WTC11 (cell line): ENCODE results near the gene GALNT2. TPM values are rescaled to one million over a fixed set of nuclear protein-coding genes. Genes with fewer than 3 reads are reported as not detected.

Source experiments
- ATAC-seq: fragments of 200-7000 bp; cut with Tn5 transposase; 2 replicates; pipeline ENCODE4 v1.10.0; 2021; ENCODE audit warnings: mild to moderate bottlenecking, moderate library complexity
- CTCF ChIA-PET: fragments of 300-600 bp; sonication (Branson Sonifier 250); formaldehyde crosslinking; loops from one replicate; lab custom pipeline; 2021; ENCODE audit warnings: antibody characterized with exemption; lab: Charles Lee
- POLR2A ChIA-PET: fragments of 350-600 bp; sonication (Branson Sonifier 250); formaldehyde crosslinking; loops from one replicate; lab custom pipeline; 2021; ENCODE audit warnings: antibody characterized with exemption; lab: Charles Lee
- DNase-seq: peaks from one replicate; pipeline ENCODE4 v3.0.0; 2021; ENCODE audit warnings: low spot score
- H3K27ac Mint-ChIP-seq: 2 replicates; pipeline ENCODE4 v1.8.0; 2021; ENCODE audit warnings: mixed read lengths
- H3K27me3 Mint-ChIP-seq: 2 replicates; pipeline ENCODE4 v1.8.0; 2021; ENCODE audit warnings: low read depth, mild to moderate bottlenecking, moderate library complexity, mixed read lengths
- H3K36me3 Mint-ChIP-seq: 2 replicates; pipeline ENCODE4 v1.8.0; 2021; ENCODE audit warnings: mixed read lengths
- H3K4me1 Mint-ChIP-seq: 2 replicates; pipeline ENCODE4 v1.8.0; 2022; ENCODE audit warnings: mixed read lengths
- H3K4me3 Mint-ChIP-seq: 2 replicates; pipeline ENCODE4 v1.8.0; 2021; ENCODE audit warnings: mild to moderate bottlenecking, moderate library complexity, mixed read lengths
- H3K9me3 Mint-ChIP-seq: 2 replicates; pipeline ENCODE4 v1.8.0; 2021; ENCODE audit warnings: mixed read lengths
- AR ChIP-seq: fragments of 250-450 bp; sonication (Bioruptor Pico); IDR thresholded peaks from 2 replicates; pipeline ENCODE4 v1.9.0; 2021; ENCODE audit warnings: mild to moderate bottlenecking
- CBFB ChIP-seq: sonication (generic); formaldehyde crosslinking; IDR thresholded peaks from 2 replicates; pipeline ENCODE4 v1.8.1; 2022; ENCODE audit warnings: mild to moderate bottlenecking, low read depth, missing genetic modification reagents
- ESRRA ChIP-seq: sonication (generic); formaldehyde crosslinking; IDR thresholded peaks from 2 replicates; pipeline ENCODE4 v1.8.1; 2022; ENCODE audit warnings: mild to moderate bottlenecking, missing genetic modification reagents, borderline replicate concordance
- FOXP1 ChIP-seq: sonication (generic); formaldehyde crosslinking; IDR thresholded peaks from 2 replicates; pipeline ENCODE4 v1.8.0; 2022; ENCODE audit warnings: missing genetic modification reagents, mild to moderate bottlenecking, moderate library complexity, borderline replicate concordance
- HMGA2 ChIP-seq: fragments of 250-450 bp; sonication (Bioruptor Pico); IDR thresholded peaks from 2 replicates; pipeline ENCODE4 v1.4.0; 2021; ENCODE audit warnings: mild to moderate bottlenecking, moderate library complexity
- JUN ChIP-seq: sonication (generic); formaldehyde crosslinking; IDR thresholded peaks from 2 replicates; pipeline ENCODE4 v1.8.0; 2023; ENCODE audit warnings: mild to moderate bottlenecking, missing genetic modification reagents
- NR2C2 ChIP-seq: sonication (generic); formaldehyde crosslinking; IDR thresholded peaks from 2 replicates; pipeline ENCODE4 v1.8.0; 2022; ENCODE audit warnings: mild to moderate bottlenecking, missing genetic modification reagents
- PRRX2 ChIP-seq: fragments of 250-450 bp; sonication (Bioruptor Pico); IDR thresholded peaks from 2 replicates; pipeline ENCODE4 v1.8.0; 2021; ENCODE audit warnings: mild to moderate bottlenecking
- RORB ChIP-seq: fragments of 250-450 bp; sonication (Bioruptor Pico); IDR thresholded peaks from 2 replicates; pipeline ENCODE4 v1.9.0; 2021; ENCODE audit warnings: mild to moderate bottlenecking
- SMAD3 ChIP-seq: sonication (generic); formaldehyde crosslinking; IDR thresholded peaks from 2 replicates; pipeline ENCODE4 v1.8.0; 2022; ENCODE audit warnings: missing genetic modification reagents, mild to moderate bottlenecking, borderline replicate concordance
- TCF7 ChIP-seq: sonication (generic); formaldehyde crosslinking; IDR thresholded peaks from 2 replicates; pipeline ENCODE4 v1.8.0; 2022; ENCODE audit warnings: mild to moderate bottlenecking, low read depth, missing genetic modification reagents, moderate library complexity
- TEAD1 ChIP-seq: sonication (generic); formaldehyde crosslinking; IDR thresholded peaks from 2 replicates; pipeline ENCODE4 v1.8.0; 2022; ENCODE audit warnings: mild to moderate bottlenecking, missing genetic modification reagents
- USF1 ChIP-seq: sonication (generic); formaldehyde crosslinking; IDR thresholded peaks from 2 replicates; pipeline ENCODE4 v1.8.0; 2022; ENCODE audit warnings: mild to moderate bottlenecking, missing genetic modification reagents
- ZNF423 ChIP-seq: fragments of 250-450 bp; sonication (Bioruptor Pico); IDR thresholded peaks from 2 replicates; pipeline ENCODE4 v2.1.2; 2022; ENCODE audit warnings: mild to moderate bottlenecking, moderate library complexity
- total RNA-seq: library from RNA; stranded (reverse); gene quantifications from 3 replicates; pipeline ENCODE4 v1.2.3, GENCODE V29; 2021
- TF ChIP-seq, protein P1 (sequence below): sonication (generic); formaldehyde crosslinking; IDR thresholded peaks from 2 replicates; pipeline ENCODE4 v1.8.0; 2023; ENCODE audit warnings: missing genetic modification reagents
- TF ChIP-seq, protein P2 (sequence below): fragments of 250-450 bp; sonication (Bioruptor Pico); IDR thresholded peaks from 2 replicates; pipeline ENCODE4 v1.8.0; 2021; ENCODE audit warnings: mild to moderate bottlenecking
- TF ChIP-seq, protein P3 (sequence below): sonication (generic); formaldehyde crosslinking; IDR thresholded peaks from 2 replicates; pipeline ENCODE4 v1.8.0; 2022; ENCODE audit warnings: mild to moderate bottlenecking, missing genetic modification reagents
- TF ChIP-seq, protein P4 (sequence below): fragments of 250-450 bp; sonication (Bioruptor Pico); IDR thresholded peaks from 2 replicates; pipeline ENCODE4 v1.9.0; 2021; ENCODE audit warnings: moderate library complexity, mild to moderate bottlenecking, inconsistent platforms, borderline replicate concordance

The GALNT2 gene
- total RNA-seq, 1 experiment from 2014 or later, result 74.8 TPM

DNA sequence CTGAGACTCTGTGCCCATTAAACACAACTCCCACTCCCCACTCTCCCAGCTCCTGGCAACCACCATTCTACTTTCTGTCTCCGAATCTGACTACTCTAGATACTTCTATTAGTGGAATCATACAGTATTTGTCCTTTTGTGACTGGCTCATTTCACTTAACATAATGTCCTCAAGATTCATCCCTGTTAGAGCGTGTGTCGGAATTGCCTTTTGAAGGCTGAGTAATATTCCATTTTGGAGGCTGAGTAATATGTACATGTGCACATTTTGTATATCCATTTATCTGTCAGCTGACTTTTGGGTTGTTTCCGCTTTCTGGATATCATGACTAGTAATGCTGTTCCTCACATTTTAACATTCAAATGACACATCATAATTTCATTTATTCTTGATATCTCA is 30.3 kb downstream of the GALNT2 start (continued):
- no peak for TF ChIP-seq AR
- no peak for TF ChIP-seq TEAD1
- TF ChIP-seq SMAD3, result no peak
- TF ChIP-seq, protein P1, sequence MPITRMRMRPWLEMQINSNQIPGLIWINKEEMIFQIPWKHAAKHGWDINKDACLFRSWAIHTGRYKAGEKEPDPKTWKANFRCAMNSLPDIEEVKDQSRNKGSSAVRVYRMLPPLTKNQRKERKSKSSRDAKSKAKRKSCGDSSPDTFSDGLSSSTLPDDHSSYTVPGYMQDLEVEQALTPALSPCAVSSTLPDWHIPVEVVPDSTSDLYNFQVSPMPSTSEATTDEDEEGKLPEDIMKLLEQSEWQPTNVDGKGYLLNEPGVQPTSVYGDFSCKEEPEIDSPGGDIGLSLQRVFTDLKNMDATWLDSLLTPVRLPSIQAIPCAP (CRISPR knock-in tag), result no peak
- TF ChIP-seq TCF7 (CRISPR knock-in tag), result no peak
- TF ChIP-seq ZNF423 (CRISPR knock-in tag), result no peak
- no peak for TF ChIP-seq NR2C2

DNA sequence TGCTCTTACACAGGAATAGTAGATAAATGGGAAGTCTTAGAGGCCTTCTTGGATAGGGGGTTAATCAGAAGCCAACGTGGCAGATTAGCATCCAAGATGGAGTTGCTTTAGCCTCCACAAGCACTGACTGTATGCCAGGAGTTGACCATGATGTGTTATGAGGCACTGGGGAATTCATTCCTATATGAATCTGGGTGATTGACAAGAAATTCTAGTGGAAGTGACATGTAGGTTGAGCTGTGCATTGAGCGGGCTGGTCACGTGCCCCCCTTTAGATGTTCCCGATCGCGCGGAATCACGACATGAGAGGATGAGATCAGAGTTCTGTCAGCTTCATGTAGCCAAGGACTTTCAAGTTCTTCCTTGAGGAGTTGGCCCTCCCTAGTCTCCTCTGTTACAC is 31.7 kb downstream of the GALNT2 start:
- DNase-seq, result no peak
- Mint-ChIP-seq H3K4me3 (no peak overlapping the region), H3K27ac (no peak overlapping the region), H3K4me1 (peaks cover 45% of the 10 kb centered on the region), H3K36me3 (no peaks in the 10 kb centered on the region), H3K9me3 (peaks cover 4% of the 10 kb centered on the region), H3K27me3 (no peaks in the 10 kb centered on the region)
- CTCF ChIA-PET, result no interaction called here
- TF ChIP-seq, protein P2, sequence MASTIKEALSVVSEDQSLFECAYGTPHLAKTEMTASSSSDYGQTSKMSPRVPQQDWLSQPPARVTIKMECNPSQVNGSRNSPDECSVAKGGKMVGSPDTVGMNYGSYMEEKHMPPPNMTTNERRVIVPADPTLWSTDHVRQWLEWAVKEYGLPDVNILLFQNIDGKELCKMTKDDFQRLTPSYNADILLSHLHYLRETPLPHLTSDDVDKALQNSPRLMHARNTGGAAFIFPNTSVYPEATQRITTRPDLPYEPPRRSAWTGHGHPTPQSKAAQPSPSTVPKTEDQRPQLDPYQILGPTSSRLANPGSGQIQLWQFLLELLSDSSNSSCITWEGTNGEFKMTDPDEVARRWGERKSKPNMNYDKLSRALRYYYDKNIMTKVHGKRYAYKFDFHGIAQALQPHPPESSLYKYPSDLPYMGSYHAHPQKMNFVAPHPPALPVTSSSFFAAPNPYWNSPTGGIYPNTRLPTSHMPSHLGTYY (CRISPR knock-in tag), result no peak
- TF ChIP-seq ESRRA (CRISPR knock-in tag), result no peak
- TF ChIP-seq HMGA2 (CRISPR knock-in tag), result no peak
- TF ChIP-seq NR2C2, result no peak
- no peak for TF ChIP-seq FOXP1 (CRISPR knock-in tag)
- no peak for TF ChIP-seq USF1 (CRISPR knock-in tag)
- no peak for TF ChIP-seq PRRX2
- TF ChIP-seq, protein P3, sequence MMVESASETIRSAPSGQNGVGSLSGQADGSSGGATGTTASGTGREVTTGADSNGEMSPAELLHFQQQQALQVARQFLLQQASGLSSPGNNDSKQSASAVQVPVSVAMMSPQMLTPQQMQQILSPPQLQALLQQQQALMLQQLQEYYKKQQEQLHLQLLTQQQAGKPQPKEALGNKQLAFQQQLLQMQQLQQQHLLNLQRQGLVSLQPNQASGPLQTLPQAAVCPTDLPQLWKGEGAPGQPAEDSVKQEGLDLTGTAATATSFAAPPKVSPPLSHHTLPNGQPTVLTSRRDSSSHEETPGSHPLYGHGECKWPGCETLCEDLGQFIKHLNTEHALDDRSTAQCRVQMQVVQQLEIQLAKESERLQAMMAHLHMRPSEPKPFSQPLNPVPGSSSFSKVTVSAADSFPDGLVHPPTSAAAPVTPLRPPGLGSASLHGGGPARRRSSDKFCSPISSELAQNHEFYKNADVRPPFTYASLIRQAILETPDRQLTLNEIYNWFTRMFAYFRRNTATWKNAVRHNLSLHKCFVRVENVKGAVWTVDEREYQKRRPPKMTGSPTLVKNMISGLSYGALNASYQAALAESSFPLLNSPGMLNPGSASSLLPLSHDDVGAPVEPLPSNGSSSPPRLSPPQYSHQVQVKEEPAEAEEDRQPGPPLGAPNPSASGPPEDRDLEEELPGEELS, result no peak
- no peak for TF ChIP-seq JUN (CRISPR knock-in tag)
- TF ChIP-seq, protein P4, sequence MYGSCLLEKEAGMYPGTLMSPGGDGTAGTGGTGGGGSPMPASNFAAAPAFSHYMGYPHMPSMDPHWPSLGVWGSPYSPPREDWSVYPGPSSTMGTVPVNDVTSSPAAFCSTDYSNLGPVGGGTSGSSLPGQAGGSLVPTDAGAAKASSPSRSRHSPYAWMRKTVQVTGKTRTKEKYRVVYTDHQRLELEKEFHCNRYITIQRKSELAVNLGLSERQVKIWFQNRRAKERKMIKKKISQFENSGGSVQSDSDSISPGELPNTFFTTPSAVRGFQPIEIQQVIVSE (CRISPR knock-in tag), result no peak
- TF ChIP-seq CBFB (CRISPR knock-in tag), result no peak
- TF ChIP-seq RORB (CRISPR knock-in tag), result no peak
- TF ChIP-seq AR, result no peak
- POLR2A ChIA-PET, result no interaction called here
- no peak for ATAC-seq
